Panc1 (cell line): Measurements from ENCODE around the gene SPTA1. TPM values are rescaled to one million over a fixed set of nuclear protein-coding genes. Genes with fewer than 3 reads are reported as not detected.

Experiments used
- ATAC-seq: fragments of 200-7000 bp; cut with Tn5 transposase; 2 replicates; pipeline ENCODE4 v1.9.1; 2020; ENCODE audit warnings: mild to moderate bottlenecking, moderate library complexity
- BruUV-seq: library from RNA; stranded (reverse); fragments of 400-500 nt; replicated peaks from 2 replicates; lab custom pipeline; 2021; lab: Mats Ljungman, UMichigan
- CTCF ChIA-PET: fragments of 300-600 bp; sonication (Branson Sonifier 250); formaldehyde crosslinking; loops from one replicate; lab custom pipeline; 2022; ENCODE audit warnings: antibody characterized with exemption; lab: Charles Lee
- POLR2A ChIA-PET: fragments of 300-600 bp; sonication (Branson Sonifier 250); formaldehyde crosslinking; loops from one replicate; lab custom pipeline; 2022; ENCODE audit warnings: antibody characterized with exemption; lab: Charles Lee
- DNase-seq: peaks from one replicate; pipeline ENCODE4 v3.0.0-alpha.2; 2010; ENCODE audit warnings: low read depth, low spot score
- H3K27ac ChIP-seq: 2 replicates; pipeline ENCODE4 v1.5.1; 2011; ENCODE audit warnings: mild to moderate bottlenecking, low read length, inconsistent platforms
- H3K27me3 ChIP-seq: fragments of 200-500 bp; sonication (Bioruptor generic); 2 replicates; pipeline ENCODE4 v1.6.0; 2014; ENCODE audit warnings: low read length, inconsistent platforms; ENCODE audit not compliant: control insufficient read depth, insufficient read depth
- H3K36me3 ChIP-seq: fragments of 200-500 bp; sonication (Bioruptor generic); 2 replicates; pipeline ENCODE4 v1.5.1; 2014; ENCODE audit warnings: inconsistent platforms, mild to moderate bottlenecking, low read length, moderate library complexity; ENCODE audit not compliant: control insufficient read depth, insufficient read depth
- H3K4me1 ChIP-seq: 2 replicates; pipeline ENCODE4 v1.5.1; 2011; ENCODE audit warnings: inconsistent platforms, mild to moderate bottlenecking, low read length, moderate library complexity; ENCODE audit not compliant: control insufficient read depth, insufficient read depth
- H3K4me3 ChIP-seq, 2 experiments: 2 replicates each; pipeline ENCODE4 v1.5.1; 2011 to 2012; ENCODE audit warnings: low read depth in 2 of 2, low read length in 2 of 2, mild to moderate bottlenecking in 2 of 2, inconsistent platforms in 1 of 2, moderate library complexity in 1 of 2
- H3K9me3 ChIP-seq: fragments of 200-500 bp; sonication (Bioruptor generic); 2 replicates; pipeline ENCODE4 v1.5.1; 2014; ENCODE audit warnings: low read depth, mild to moderate bottlenecking, inconsistent platforms, low read length, moderate library complexity; ENCODE audit not compliant: control insufficient read depth, insufficient read depth
- CTCF ChIP-seq: fragments of 450-650 bp; IDR thresholded peaks from 2 replicates; pipeline ENCODE4 v1.5.1; 2017; ENCODE audit warnings: mild to moderate bottlenecking
- POLR2AphosphoS5 ChIP-seq: IDR thresholded peaks from 2 replicates; pipeline ENCODE4 v1.6.1; 2012; ENCODE audit warnings: mild to moderate bottlenecking, low read depth, low read length, moderate library complexity
- SIN3A ChIP-seq: IDR thresholded peaks from 2 replicates; pipeline ENCODE4 v1.6.1; 2012; ENCODE audit warnings: low read depth, mild to moderate bottlenecking, low read length, moderate library complexity, borderline replicate concordance; ENCODE audit not compliant: insufficient read depth
- TCF7L2 ChIP-seq: IDR thresholded peaks from 2 replicates; pipeline ENCODE4 v1.6.1; 2011; ENCODE audit warnings: mild to moderate bottlenecking, low read depth, low read length, inconsistent platforms
- in situ Hi-C: cut with HindIII; loops from 2 replicates; pipeline ENCODE4 v1.10.0; 2016; ENCODE audit warnings: low sequenced_read_pairs, low pct_unique_long_range_greater_than_20kb
- intact Hi-C: fragments of 100-400 bp; cut with micrococcal nuclease; formaldehyde crosslinking; loops from one replicate; pipeline ENCODE4 v1.10.0; 2022; ENCODE audit not compliant: unreplicated experiment
- total RNA-seq: library from RNA; stranded (reverse); gene quantifications from one replicate; pipeline ENCODE4 v1.2.1, GENCODE V29; 2021; ENCODE audit not compliant: unreplicated experiment
- TF ChIP-seq, protein P1 (sequence below), 2 experiments: IDR thresholded peaks; 2 replicates each; pipeline ENCODE4 v1.6.1; 2011 to 2012; ENCODE audit warnings: low read depth in 2 of 2, control low read depth in 1 of 2, low read length in 1 of 2, mild to moderate bottlenecking in 1 of 2, moderate library complexity in 1 of 2; ENCODE audit not compliant: insufficient read depth in 1 of 2

SPTA1 gene
- total RNA-seq, 1 experiment from 2014 or later, result not detected

DNA sequence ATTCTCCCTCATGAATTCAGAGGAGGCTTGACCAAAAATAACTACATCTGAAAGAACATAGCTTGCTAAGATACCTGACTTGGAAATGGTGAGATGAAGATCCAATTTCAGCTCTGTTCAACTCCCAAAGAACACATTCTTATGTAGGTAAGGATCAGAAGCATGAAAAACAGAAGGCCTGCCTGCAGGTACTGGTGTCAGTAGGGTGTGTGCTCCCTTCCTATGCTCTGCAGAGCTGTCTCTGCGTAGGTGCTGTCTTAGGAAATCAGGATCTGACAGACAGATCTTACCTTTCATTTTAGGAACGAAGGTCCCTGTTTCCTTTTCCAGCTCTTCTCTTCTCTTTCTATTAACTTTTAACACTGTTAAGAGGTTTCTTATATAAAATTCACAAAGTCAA, 19.6 kb upstream of the SPTA1 start:
- Histone ChIP-seq H3K9me3 (no peaks in the 10 kb centered on the region), H3K4me3 (no peak overlapping the region), H3K27me3 (no peaks in the 10 kb centered on the region), H3K36me3 (no peaks in the 10 kb centered on the region), H3K4me1 (no peaks in the 10 kb centered on the region), H3K27ac (no peak overlapping the region)
- ATAC-seq, result no peak
- in situ Hi-C loops, result no loop called here
- intact Hi-C loops, result no loop called here
- BruUV-seq, result no TSS peak
- ChIA-PET POLR2A (no interaction called here), CTCF (no interaction called here)
- DNase-seq, result no peak
- TF ChIP-seq CTCF (no peak), POLR2AphosphoS5 (no peak), TCF7L2 (no peak), SIN3A (no peak)
- TF ChIP-seq, protein P1, sequence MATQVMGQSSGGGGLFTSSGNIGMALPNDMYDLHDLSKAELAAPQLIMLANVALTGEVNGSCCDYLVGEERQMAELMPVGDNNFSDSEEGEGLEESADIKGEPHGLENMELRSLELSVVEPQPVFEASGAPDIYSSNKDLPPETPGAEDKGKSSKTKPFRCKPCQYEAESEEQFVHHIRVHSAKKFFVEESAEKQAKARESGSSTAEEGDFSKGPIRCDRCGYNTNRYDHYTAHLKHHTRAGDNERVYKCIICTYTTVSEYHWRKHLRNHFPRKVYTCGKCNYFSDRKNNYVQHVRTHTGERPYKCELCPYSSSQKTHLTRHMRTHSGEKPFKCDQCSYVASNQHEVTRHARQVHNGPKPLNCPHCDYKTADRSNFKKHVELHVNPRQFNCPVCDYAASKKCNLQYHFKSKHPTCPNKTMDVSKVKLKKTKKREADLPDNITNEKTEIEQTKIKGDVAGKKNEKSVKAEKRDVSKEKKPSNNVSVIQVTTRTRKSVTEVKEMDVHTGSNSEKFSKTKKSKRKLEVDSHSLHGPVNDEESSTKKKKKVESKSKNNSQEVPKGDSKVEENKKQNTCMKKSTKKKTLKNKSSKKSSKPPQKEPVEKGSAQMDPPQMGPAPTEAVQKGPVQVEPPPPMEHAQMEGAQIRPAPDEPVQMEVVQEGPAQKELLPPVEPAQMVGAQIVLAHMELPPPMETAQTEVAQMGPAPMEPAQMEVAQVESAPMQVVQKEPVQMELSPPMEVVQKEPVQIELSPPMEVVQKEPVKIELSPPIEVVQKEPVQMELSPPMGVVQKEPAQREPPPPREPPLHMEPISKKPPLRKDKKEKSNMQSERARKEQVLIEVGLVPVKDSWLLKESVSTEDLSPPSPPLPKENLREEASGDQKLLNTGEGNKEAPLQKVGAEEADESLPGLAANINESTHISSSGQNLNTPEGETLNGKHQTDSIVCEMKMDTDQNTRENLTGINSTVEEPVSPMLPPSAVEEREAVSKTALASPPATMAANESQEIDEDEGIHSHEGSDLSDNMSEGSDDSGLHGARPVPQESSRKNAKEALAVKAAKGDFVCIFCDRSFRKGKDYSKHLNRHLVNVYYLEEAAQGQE (IDR thresholded peaks at IDR 0.05; ENCODE audit: insufficient read depth in 1 of 2, low read depth in 2 of 2, low read length in 1 of 2), result no peak

DNA sequence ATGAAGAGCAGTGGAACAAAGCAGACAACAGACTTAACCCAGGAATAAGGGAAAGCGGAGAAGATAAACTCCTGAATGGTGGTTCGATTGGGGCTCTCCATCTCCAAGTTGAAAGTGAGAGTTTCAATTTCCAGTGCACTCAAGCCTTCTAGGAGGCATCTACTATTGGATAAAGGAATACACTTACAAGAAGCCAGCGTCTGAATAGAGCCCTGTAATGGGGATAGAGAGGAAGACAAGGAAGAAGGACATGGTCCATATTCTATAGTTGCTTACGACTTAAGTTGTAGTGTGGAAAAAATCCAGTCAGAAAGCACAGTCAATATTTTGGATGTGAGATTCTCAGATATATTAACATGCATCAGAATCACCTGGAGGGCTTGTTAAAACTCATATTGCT, 14.0 kb upstream of the SPTA1 start, which contains the start of gene OR6K2:
Gene OR6K2 (minus strand): TSS at position 101 of the 400 bp plus-strand sequence. CDS start 0 bp downstream, at position 101.
- Histone ChIP-seq H3K4me3 (no peak within 1 kb of the TSS), H3K4me1 (no peaks in the 10 kb centered on the region), H3K27ac (no peak within 1 kb of the TSS), H3K36me3 (no peaks in the 10 kb centered on the region), H3K27me3 (no peaks in the 10 kb centered on the region), H3K9me3 (no peaks in the 10 kb centered on the region)
- ATAC-seq (no peak), DNase-seq (no peak)
- in situ Hi-C loops (no loop called here), intact Hi-C loops (no loop called here)
- TF ChIP-seq CTCF, result no peak
- TF ChIP-seq, protein P1 (IDR thresholded peaks at IDR 0.05; ENCODE audit: insufficient read depth in 1 of 2, low read depth in 2 of 2, low read length in 1 of 2), result no peak
- no peak for TF ChIP-seq SIN3A
- TF ChIP-seq TCF7L2, result no peak
- no peak for TF ChIP-seq POLR2AphosphoS5
- ChIA-PET CTCF (no interaction called here), POLR2A (no interaction called here)
- no TSS peak for BruUV-seq
